HG03280 (cell line): ENCODE measurements around the gene CALM1.
A peak's percentile ranks its signal among the peaks of the same experiment; 100 is the strongest.

ENCODE experiments used
- ATAC-seq: cut with Tn5 transposase; IDR thresholded peaks from one replicate; pipeline ENCODE4 v1.9.1; 2021; ENCODE audit warnings: mild to moderate bottlenecking, moderate library complexity; ENCODE audit not compliant: unreplicated experiment

Gene CALM1

DNA sequence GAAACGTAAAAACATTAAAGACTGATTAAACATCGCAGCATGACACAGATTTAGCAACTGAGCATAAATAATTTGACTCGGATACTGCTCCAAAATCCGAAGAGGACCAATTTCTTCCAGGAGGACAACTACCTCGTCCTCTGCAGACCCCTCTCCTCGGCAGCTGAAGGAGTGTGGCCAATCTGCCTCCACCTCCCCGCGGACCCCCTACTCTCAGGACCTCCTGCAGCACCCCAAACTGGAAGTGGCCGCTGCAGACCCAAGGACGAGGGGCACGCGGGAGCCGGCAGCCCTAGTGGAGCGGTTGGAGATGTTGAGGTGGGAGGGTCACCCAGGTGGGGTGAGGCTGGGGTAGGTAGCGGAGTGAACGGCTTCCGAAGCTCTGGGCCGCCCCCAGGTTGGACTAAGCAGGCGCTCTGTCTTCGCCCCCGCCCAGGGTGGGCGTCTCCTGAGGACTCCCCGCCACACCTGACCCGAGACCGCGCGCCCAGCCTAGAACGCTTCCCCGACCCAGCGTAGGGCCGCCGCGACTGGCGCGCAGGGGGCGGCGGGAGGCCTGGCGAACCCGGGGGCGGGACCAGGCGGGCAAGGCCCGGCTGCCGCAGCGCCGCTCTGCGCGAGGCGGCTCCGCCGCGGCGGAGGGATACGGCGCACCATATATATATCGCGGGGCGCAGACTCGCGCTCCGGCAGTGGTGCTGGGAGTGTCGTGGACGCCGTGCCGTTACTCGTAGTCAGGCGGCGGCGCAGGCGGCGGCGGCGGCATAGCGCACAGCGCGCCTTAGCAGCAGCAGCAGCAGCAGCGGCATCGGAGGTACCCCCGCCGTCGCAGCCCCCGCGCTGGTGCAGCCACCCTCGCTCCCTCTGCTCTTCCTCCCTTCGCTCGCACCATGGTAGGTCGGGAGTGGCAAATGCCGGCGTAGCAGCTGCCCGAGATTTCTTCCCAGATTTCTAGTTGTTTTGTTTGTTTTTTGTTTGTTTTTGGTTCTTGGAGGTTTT is at the start of gene CALM1:
TSS of gene CALM1 (plus strand) at position 689 of the 999 bp plus-strand sequence. CDS start at position 891, 202 bp downstream.
- peak; percentile 57 for ATAC-seq

GRCh38 chr14:90348270-90348669 is 48.6 kb upstream of the CALM1 start:
- ATAC-seq, result no peak

GRCh38 chr14:90349739-90350138 is 47.1 kb upstream of the CALM1 start:
- no peak for ATAC-seq

- no peak for ATAC-seq
Measured at GRCh38 chr14:90354551-90355298, 42.1 kb upstream of the CALM1 start.

- ATAC-seq, result no peak
Measured at GRCh38 chr14:90355540-90356518, 41.0 kb upstream of the CALM1 start.

GRCh38 chr14:90356925-90357324 is 39.9 kb upstream of the CALM1 start:
- ATAC-seq, result no peak

GRCh38 chr14:90358359-90358758 is 38.5 kb upstream of the CALM1 start:
- no peak for ATAC-seq

DNA sequence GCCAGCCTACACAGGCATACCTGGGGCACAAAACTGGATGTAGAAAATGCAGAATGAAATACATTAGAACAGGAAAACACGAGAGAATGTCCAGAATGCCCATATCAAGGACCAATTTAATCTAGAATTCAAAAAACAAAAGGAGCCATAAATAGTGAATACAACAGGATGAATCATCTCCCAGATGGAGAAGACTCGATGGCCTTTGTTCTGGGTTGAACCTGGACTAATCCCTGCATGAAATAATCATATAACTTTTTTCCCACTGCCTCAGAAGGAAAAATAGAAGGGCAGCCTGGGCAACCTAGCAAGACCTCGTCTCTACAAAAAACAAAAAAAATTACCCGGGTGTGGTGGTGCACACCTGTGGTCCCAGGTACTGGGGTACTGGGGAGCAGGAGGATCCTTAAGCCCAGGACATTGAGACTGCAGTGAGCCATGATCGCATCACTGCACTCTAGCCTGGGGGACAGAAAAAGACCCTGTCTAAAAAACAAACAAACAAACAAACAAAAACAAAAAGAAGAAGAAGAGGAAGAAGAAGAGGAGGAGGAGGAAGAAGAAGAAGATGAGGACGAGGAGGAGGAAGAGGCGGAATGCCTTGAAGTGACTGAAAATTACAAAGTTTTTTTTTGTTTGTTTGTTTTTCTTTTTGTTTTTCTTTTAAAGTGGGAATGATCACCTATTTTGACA is 34.8 kb upstream of the CALM1 start:
- ATAC-seq, result no peak

- no peak for ATAC-seq
Measured at GRCh38 chr14:90362558-90362896, 34.3 kb upstream of the CALM1 start.

DNA sequence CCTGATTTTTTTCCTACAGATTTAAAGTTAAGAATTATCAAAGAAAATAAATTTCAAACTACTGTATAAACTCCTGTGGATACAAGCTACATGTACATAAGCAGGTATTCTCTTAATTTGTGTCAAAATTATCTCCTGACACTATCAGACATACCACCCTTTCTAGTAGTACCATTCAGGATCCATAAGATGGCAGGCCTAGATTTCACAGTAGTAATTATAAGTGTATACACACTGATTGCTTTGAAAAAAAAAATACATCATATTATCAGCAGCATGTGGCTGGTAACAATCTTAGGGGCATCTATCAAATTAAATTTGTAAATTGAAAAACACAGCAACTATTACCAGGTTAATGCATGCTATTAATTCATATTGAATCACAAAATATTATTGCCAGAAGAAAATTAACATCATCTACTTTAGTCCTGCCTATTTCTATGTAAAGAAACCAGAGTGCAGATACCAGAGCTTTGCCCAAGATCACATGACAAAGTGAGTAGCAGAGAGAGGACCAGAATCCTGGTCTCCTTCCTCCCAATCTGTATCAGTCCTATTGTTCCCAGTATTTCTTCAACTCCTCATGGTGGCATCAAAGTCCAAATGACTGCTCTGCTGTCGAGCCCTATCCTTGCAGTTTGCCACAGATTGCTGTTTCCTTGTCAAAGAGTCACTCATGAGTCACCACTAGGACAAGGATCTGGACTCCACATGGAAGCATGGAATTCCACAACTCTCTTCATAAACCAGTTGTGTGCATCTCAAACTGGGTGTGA is 27.7 kb upstream of the CALM1 start:
- no peak for ATAC-seq

DNA sequence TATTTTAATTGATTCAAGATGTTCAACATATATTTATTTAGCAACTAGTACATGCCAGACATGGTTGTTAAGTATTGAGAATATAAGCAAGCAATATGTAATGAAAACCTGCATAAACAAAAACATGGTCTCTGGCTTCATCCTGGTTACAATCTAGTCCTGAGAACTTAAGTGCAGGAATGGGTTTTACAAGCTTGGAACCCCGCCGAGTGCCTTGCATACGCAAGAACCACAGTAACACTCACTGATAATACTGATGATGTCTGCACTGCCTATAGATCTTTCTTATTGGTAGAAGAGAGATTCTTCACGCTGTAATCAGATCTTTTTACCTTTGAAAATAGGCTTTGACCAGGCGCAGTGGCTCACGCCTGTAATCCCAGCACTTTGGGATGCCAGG is 22.9 kb upstream of the CALM1 start:
- ATAC-seq, result no peak

GRCh38 chr14:90374813-90375212 is 22.0 kb upstream of the CALM1 start:
- ATAC-seq, result no peak

GRCh38 chr14:90375934-90376333 is 20.9 kb upstream of the CALM1 start:
- no peak for ATAC-seq

DNA sequence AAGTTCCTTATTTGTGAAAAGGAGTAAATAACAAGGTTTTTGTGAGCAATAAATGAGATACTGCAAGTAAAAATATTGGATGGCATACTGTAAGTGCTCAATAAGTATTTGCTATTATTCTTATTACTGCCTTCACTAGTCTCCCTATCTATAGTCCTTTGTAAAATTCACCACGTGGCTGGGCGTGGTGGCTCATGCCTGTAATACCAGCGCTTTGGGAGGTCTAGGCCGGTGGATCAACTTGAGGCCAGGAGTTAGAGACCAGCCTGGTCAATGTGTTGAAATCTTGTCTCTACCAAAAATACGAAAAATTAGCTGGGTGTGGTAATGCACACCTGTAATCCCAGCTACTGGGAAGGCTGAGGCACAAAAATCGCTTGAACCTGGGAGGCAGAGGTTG is 18.6 kb upstream of the CALM1 start:
- no peak for ATAC-seq

DNA sequence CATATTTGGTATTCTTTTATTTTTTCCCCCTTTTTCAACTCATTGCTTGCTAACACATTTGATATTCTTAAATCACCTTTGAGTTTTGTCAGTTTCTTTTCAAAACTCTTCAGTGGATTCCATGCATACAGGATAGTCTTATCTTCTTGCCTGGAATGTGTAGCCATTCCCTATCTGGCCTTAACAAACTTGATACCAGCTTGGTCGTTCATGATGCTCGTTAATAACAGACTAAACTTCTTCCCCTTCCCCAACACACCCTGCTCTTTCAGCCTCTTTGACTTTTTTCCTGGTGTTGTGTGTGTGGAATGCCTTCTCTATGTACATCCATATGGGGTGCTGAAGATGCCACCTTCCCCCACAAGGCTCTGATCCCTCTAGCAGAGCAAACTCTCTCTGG is 17.7 kb upstream of the CALM1 start:
- ATAC-seq, result no peak

DNA sequence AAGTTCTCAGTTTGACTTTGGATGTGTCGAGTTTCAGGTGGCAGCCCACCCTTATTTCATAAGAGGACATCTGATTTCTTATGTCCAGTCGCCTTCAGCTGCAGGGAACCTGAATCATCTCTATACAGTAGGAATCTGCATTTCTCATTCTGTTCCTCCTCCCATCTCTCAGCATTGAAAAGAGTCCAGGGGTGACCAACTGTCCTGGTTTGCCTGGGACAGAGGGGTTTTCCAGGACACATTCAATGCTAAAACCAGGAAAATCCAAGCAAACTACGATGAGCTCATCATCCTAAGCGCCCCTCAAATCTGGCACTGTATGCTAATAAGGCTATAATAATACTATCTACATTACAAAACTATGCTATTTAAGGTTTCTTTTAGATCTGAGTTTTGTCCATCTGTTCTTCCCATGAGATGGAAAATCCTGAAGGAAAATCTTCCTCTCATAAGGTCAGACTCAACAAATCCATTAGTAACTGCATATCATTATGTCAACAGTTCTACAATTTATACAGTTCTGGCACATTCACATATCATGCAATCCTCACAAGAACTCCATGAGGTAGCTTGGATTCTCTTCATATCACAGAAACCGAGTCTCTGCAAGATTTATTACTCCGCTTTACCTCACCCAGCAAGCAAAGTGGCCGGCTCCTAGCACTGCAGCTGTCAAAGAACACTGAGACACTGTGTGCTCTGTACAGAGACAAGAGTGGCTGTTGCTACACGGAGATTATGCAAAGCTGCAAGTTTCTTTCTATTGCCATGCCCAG is 15.6 kb upstream of the CALM1 start:
- no peak for ATAC-seq

DNA sequence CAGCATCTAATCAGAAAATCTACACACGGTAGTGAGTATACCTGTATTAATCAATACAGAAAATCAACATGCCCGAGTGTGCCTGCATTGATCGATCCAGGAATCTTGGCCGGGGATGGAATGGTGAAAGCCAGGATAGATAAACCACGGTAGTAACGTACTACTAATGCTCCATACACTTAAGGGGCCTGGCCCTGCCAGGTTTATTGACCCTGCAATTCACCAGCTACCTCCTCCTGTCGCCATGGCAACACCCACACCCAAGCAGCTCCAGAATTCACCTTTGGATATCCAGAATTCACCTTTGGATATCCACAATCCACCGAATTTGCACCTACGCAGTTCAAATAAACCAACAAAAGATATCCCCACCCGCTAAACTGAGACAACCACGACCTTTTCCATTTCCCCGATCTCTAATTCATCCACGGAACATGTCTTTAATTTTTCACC is 14.8 kb upstream of the CALM1 start:
- no peak for ATAC-seq

DNA sequence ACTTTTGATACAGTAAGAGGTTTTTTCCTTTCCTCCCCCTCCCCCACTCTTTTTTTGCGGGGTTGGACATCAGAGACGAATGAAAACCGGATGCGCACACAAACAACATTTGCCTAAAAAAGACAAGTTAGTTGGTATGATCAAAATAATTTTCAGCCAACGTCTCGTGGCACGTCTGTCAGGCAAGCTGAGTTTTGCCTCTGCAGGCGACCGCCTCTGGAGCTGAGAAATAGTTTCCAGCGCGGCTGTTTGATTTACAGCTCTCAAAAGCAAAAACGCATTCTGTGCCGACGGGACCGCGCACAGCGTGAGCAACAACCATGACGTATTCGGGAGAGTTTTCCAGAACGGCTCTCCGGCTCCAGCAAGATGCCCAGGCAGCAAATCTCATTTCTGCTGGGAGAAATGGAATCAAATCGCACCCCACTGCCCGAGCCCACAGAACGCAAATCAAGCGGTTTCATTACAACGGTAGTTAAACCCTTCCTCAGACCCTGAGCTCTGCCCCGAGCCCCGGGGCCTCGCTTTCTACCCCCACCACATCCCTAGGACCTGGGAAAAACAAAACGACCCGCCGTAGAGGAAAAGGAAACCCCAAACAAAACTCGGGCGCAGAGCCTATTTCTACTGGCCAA is 14.2 kb upstream of the CALM1 start:
- peak; percentile 17 for ATAC-seq
